Upper lobe of left lung (tissue), 4 donors: ENCODE results near the gene TNRC6B.

Experiments
- CTCF ChIP-seq, 6 experiments: fragments of 450-650 bp in 4 of 6; fragments of 200-600 bp in 2 of 6; sonication (generic) in 2 of 6; IDR thresholded peaks; one replicate each; pipeline ENCODE4 v1.5.1; 2016 to 2019; ENCODE audit warnings: antibody characterized with exemption in 6 of 6
- POLR2A ChIP-seq, 4 donors: fragments of 450-650 bp; IDR thresholded peaks; one replicate each; pipeline ENCODE4 v1.5.1; 2016 to 2017; ENCODE audit warnings: antibody characterized with exemption in 4 of 4, mild to moderate bottlenecking in 2 of 4

GRCh38 chr22:40309631-40310030 lies 131.9 kb downstream of the TNRC6B start:
- no peak for TF ChIP-seq CTCF (IDR thresholded peaks at IDR 0.05)
- TF ChIP-seq POLR2A (IDR thresholded peaks at IDR 0.05): no peak
